MM.1S (cell line): ENCODE results near the gene DACH1.

Experiments
- DNase-seq: peaks from one replicate; pipeline ENCODE4 v3.0.0-alpha.2; 2015
- H2AFZ ChIP-seq: fragments of 300-600 bp; sonication (generic); 2 replicates; pipeline ENCODE4 v1.6.0; 2016; ENCODE audit warnings: antibody characterized with exemption, low read length
- H3F3A ChIP-seq: fragments of 300-600 bp; sonication (generic); 2 replicates; pipeline ENCODE4 v1.6.1; 2016; ENCODE audit warnings: mild to moderate bottlenecking, antibody characterized with exemption, low read length, moderate library complexity, mixed read lengths; ENCODE audit not compliant: insufficient read depth
- H3K27ac ChIP-seq: fragments of 300-600 bp; sonication (generic); 2 replicates; pipeline ENCODE4 v1.5.1; 2016; ENCODE audit warnings: mild to moderate bottlenecking, low read length
- H3K27me3 ChIP-seq: fragments of 300-600 bp; sonication (generic); replicated peaks from 2 replicates; pipeline ENCODE4 v1.6.0; 2016; ENCODE audit warnings: low read length; ENCODE audit not compliant: insufficient read depth
- H3K36me3 ChIP-seq: fragments of 300-600 bp; sonication (generic); replicated peaks from 2 replicates; pipeline ENCODE4 v1.6.1; 2016; ENCODE audit warnings: mild to moderate bottlenecking, low read length, mixed read lengths; ENCODE audit not compliant: insufficient read depth
- H3K4me1 ChIP-seq: fragments of 300-600 bp; sonication (generic); 2 replicates; pipeline ENCODE4 v1.6.1; 2016; ENCODE audit warnings: low read length, mixed read lengths
- H3K4me2 ChIP-seq: fragments of 300-600 bp; sonication (generic); 2 replicates; pipeline ENCODE4 v1.6.0; 2016; ENCODE audit warnings: low read depth, low read length
- H3K4me3 ChIP-seq: fragments of 300-600 bp; sonication (generic); 2 replicates; pipeline ENCODE4 v1.5.1; 2016; ENCODE audit warnings: low read length, mixed read lengths
- H3K79me2 ChIP-seq: fragments of 300-600 bp; sonication (generic); 2 replicates; pipeline ENCODE4 v1.6.1; 2016; ENCODE audit warnings: mixed run types, low read length, mixed read lengths
- H3K9ac ChIP-seq: fragments of 300-600 bp; sonication (generic); 2 replicates; pipeline ENCODE4 v1.6.1; 2016; ENCODE audit warnings: low read length, mixed read lengths
- H3K9me2 ChIP-seq: fragments of 300-600 bp; sonication (generic); replicated peaks from 2 replicates; pipeline ENCODE4 v1.6.1; 2016; ENCODE audit warnings: mild to moderate bottlenecking, low read length, mixed read lengths; ENCODE audit not compliant: insufficient read depth
- H3K9me3 ChIP-seq: fragments of 300-600 bp; sonication (generic); replicated peaks from 2 replicates; pipeline ENCODE4 v1.6.1; 2016; ENCODE audit warnings: mild to moderate bottlenecking, low read length, mixed read lengths; ENCODE audit not compliant: insufficient read depth
- H4K20me1 ChIP-seq: fragments of 300-600 bp; sonication (generic); 2 replicates; pipeline ENCODE4 v1.6.1; 2016; ENCODE audit warnings: mild to moderate bottlenecking, low read length, moderate library complexity, mixed read lengths; ENCODE audit not compliant: insufficient read depth
- EZH2 ChIP-seq: fragments of 300-600 bp; sonication (generic); optimal IDR thresholded peaks from 2 replicates; pipeline ENCODE3; 2017; ENCODE audit warnings: low read depth, mild to moderate bottlenecking, antibody characterized with exemption, low read length, mixed read lengths
- EZH2phosphoT487 ChIP-seq: fragments of 300-600 bp; sonication (generic); IDR thresholded peaks from 2 replicates; pipeline ENCODE4 v1.6.1; 2018; ENCODE audit warnings: antibody characterized with exemption, low read length
- TF ChIP-seq, protein P1 (sequence below): fragments of 300-600 bp; sonication (generic); IDR thresholded peaks from 2 replicates; pipeline ENCODE4 v1.5.1; 2016; ENCODE audit warnings: antibody characterized with exemption, low read length, mixed read lengths

The DACH1 gene

DNA sequence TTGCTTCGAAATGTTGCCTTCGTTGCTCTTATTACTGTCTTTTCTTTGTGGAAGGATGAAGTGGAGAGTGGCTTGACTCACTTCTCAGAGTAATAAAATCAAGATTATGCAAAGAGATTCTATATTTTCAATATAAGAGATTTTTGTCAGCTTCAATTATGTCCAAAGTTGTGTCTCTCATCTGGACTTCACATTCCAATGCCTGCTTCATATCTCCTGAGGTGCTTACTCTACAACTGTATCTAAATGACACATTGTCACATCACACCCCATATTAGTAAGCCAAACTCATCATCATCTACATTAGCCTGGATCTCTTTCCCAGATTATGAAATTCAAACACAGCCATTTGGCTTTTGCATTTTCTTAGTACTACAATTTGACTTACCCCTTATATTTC is 409.4 kb downstream of the DACH1 start:
- TF ChIP-seq, protein P1, sequence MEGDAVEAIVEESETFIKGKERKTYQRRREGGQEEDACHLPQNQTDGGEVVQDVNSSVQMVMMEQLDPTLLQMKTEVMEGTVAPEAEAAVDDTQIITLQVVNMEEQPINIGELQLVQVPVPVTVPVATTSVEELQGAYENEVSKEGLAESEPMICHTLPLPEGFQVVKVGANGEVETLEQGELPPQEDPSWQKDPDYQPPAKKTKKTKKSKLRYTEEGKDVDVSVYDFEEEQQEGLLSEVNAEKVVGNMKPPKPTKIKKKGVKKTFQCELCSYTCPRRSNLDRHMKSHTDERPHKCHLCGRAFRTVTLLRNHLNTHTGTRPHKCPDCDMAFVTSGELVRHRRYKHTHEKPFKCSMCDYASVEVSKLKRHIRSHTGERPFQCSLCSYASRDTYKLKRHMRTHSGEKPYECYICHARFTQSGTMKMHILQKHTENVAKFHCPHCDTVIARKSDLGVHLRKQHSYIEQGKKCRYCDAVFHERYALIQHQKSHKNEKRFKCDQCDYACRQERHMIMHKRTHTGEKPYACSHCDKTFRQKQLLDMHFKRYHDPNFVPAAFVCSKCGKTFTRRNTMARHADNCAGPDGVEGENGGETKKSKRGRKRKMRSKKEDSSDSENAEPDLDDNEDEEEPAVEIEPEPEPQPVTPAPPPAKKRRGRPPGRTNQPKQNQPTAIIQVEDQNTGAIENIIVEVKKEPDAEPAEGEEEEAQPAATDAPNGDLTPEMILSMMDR, result no peak
- no peak for TF ChIP-seq EZH2phosphoT487
- no peak for TF ChIP-seq EZH2
- no peaks in the 10 kb centered on the region for H3K79me2 ChIP-seq
- H3K27me3 ChIP-seq, result no peaks in the 10 kb centered on the region
- DNase-seq, result no peak
- H3K9ac ChIP-seq, result no peak overlapping the region
- no peaks in the 10 kb centered on the region for H3K9me3 ChIP-seq
- no peaks in the 10 kb centered on the region for H3F3A ChIP-seq
- H3K4me2 ChIP-seq, result no peak overlapping the region
- no peak overlapping the region for H2AFZ ChIP-seq
- no peak overlapping the region for H3K4me3 ChIP-seq
- H3K4me1 ChIP-seq, result no peaks in the 10 kb centered on the region
- no peak overlapping the region for H3K27ac ChIP-seq
- H3K9me2 ChIP-seq, result no peaks in the 10 kb centered on the region
- H4K20me1 ChIP-seq, result no peaks in the 10 kb centered on the region
- H3K36me3 ChIP-seq, result no peaks in the 10 kb centered on the region

DNA sequence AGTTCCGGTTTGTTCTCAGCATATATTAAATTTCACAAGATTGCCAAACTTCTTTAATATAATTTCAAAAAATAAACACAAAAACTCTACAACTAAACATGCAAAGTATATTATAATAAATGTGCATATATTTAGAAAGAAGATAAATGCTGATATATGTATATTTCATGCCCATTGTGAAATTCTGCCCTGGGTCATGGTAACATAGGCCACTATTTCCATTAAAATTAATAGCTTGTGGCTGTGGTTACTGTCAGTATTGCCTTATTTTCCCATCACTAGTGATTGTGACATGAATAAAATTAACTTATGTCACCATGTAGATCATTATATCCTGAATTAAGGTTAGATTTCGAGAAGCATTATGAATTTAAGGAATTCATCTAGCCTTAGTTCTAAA is 410.9 kb downstream of the DACH1 start:
- no peaks in the 10 kb centered on the region for H3K36me3 ChIP-seq
- H3K4me1 ChIP-seq, result no peaks in the 10 kb centered on the region
- TF ChIP-seq EZH2 (no peak), EZH2phosphoT487 (no peak)
- TF ChIP-seq, protein P1, result no peak
- no peaks in the 10 kb centered on the region for H3K9me3 ChIP-seq
- no peak overlapping the region for H3K4me2 ChIP-seq
- DNase-seq, result no peak
- H3K27me3 ChIP-seq, result no peaks in the 10 kb centered on the region
- no peaks in the 10 kb centered on the region for H3F3A ChIP-seq
- H3K4me3 ChIP-seq, result no peak overlapping the region
- H3K27ac ChIP-seq, result no peak overlapping the region
- no peaks in the 10 kb centered on the region for H4K20me1 ChIP-seq
- H3K79me2 ChIP-seq, result no peaks in the 10 kb centered on the region
- H2AFZ ChIP-seq, result no peak overlapping the region
- no peak overlapping the region for H3K9ac ChIP-seq
- H3K9me2 ChIP-seq, result no peaks in the 10 kb centered on the region

DNA sequence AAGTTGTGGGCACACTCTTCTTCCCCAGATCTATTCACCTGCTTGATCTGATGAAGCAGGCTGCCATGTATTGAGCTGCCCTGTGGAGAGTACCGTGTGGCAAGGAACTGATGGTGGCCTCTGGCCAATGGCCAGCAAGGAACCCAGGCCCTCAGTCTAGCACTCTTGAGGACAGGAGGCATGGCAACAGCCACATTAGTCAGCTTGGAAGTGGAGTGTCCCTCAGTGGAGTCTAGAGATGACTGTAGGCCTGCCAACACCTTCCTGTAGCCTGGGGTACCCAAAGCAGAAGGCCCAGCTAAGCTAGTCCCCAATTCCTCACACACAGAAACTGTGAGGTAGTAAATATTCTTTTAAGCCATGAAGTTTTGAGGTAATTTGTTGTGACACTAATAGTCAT is 412.5 kb downstream of the DACH1 start:
- TF ChIP-seq EZH2 (no peak), EZH2phosphoT487 (no peak)
- TF ChIP-seq, protein P1, result no peak
- H2AFZ ChIP-seq, result no peak overlapping the region
- no peak overlapping the region for H3K4me3 ChIP-seq
- H3F3A ChIP-seq, result no peaks in the 10 kb centered on the region
- DNase-seq, result no peak
- no peaks in the 10 kb centered on the region for H3K9me2 ChIP-seq
- H3K27me3 ChIP-seq, result no peaks in the 10 kb centered on the region
- H3K36me3 ChIP-seq, result no peaks in the 10 kb centered on the region
- H3K9ac ChIP-seq, result no peak overlapping the region
- no peak overlapping the region for H3K27ac ChIP-seq
- no peaks in the 10 kb centered on the region for H4K20me1 ChIP-seq
- H3K9me3 ChIP-seq, result no peaks in the 10 kb centered on the region
- H3K79me2 ChIP-seq, result no peaks in the 10 kb centered on the region
- no peaks in the 10 kb centered on the region for H3K4me1 ChIP-seq
- no peak overlapping the region for H3K4me2 ChIP-seq
